DOHH2 (cell line): Measurements from ENCODE around the gene HMGCS1.

Source experiments
- H3F3A ChIP-seq: fragments of 200-600 bp; sonication (generic), shearing (Covaris generic); 2 replicates; pipeline ENCODE4 v1.6.0; 2016; ENCODE audit warnings: antibody characterized with exemption, mild to moderate bottlenecking; ENCODE audit not compliant: control insufficient read depth, insufficient read depth
- H3K27ac ChIP-seq: fragments of 200-600 bp; sonication (generic); 2 replicates; pipeline ENCODE4 v1.5.1; 2014; ENCODE audit warnings: low read depth, mild to moderate bottlenecking, low read length, moderate library complexity
- H3K27me3 ChIP-seq: fragments of 200-600 bp; sonication (generic); 2 replicates; pipeline ENCODE4 v1.6.1; 2014; ENCODE audit warnings: mild to moderate bottlenecking, low read length, mixed read lengths; ENCODE audit not compliant: control insufficient read depth
- H3K36me3 ChIP-seq: fragments of 200-600 bp; sonication (generic); 2 replicates; pipeline ENCODE4 v1.6.1; 2014; ENCODE audit warnings: mild to moderate bottlenecking, low read length, moderate library complexity, mixed read lengths; ENCODE audit not compliant: control insufficient read depth
- H3K4me1 ChIP-seq: fragments of 200-600 bp; sonication (generic); 2 replicates; pipeline ENCODE4 v1.6.1; 2014; ENCODE audit warnings: mild to moderate bottlenecking, low read length, mixed read lengths; ENCODE audit not compliant: control insufficient read depth
- H3K4me2 ChIP-seq: fragments of 200-600 bp; sonication (generic); 2 replicates; pipeline ENCODE4 v1.6.0; 2014; ENCODE audit warnings: mild to moderate bottlenecking, low read length, moderate library complexity
- H3K4me3 ChIP-seq: fragments of 200-600 bp; sonication (generic); 2 replicates; pipeline ENCODE4 v1.5.1; 2014; ENCODE audit warnings: mild to moderate bottlenecking, low read length, mixed read lengths
- H3K79me2 ChIP-seq: fragments of 200-600 bp; sonication (generic); 2 replicates; pipeline ENCODE4 v1.6.1; 2014; ENCODE audit warnings: mild to moderate bottlenecking, low read length, mixed read lengths; ENCODE audit not compliant: control insufficient read depth
- H3K9me2 ChIP-seq: fragments of 200-600 bp; sonication (generic); replicated peaks from 2 replicates; pipeline ENCODE4 v1.6.1; 2014; ENCODE audit warnings: mild to moderate bottlenecking, low read length, mixed read lengths; ENCODE audit not compliant: control insufficient read depth
- H3K9me3 ChIP-seq: fragments of 200-600 bp; sonication (generic); 2 replicates; pipeline ENCODE4 v1.6.1; 2014; ENCODE audit warnings: antibody characterized with exemption, low read length, mixed read lengths; ENCODE audit not compliant: control insufficient read depth, insufficient read depth
- H4K20me1 ChIP-seq: fragments of 200-600 bp; sonication (generic); 2 replicates; pipeline ENCODE4 v1.6.0; 2014; ENCODE audit warnings: low read depth, mild to moderate bottlenecking, antibody characterized with exemption, low read length, moderate library complexity; ENCODE audit not compliant: control insufficient read depth, insufficient read depth
- EZH2phosphoT487 ChIP-seq: fragments of 200-600 bp; sonication (generic); IDR thresholded peaks from 2 replicates; pipeline ENCODE4 v1.6.1; 2017; ENCODE audit warnings: borderline replicate concordance, mild to moderate bottlenecking, antibody characterized with exemption, low read length, moderate library complexity, mixed read lengths
- TF ChIP-seq, protein P1 (sequence below): fragments of 200-600 bp; sonication (generic); IDR thresholded peaks from one replicate; pipeline ENCODE4 v1.5.1; 2014; ENCODE audit warnings: antibody characterized with exemption, mild to moderate bottlenecking, low read depth, low read length; ENCODE audit not compliant: poor library complexity, severe bottlenecking

The HMGCS1 gene

DNA sequence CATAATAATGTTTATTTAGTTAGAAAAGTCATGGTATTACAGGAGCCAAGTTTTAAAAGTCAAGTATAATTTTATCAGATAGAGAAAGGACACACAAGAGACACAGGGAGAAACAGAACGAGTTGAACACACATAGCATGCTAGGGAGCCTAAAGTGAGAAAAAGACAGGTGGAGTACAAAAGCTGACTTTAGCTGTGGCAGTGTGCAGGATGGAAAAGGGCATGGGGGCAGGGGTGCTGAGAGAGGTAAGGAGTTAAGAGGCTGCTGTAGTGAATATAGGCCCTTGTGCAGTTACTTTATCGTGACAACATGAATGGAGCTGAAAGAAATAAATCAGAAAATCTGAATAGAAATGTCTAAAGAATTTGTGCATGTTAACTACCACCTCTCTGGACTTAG lies 18.0 kb downstream of the HMGCS1 start:
- H3K4me3 ChIP-seq = no peak overlapping the region
- H3K27me3 ChIP-seq = no peaks in the 10 kb centered on the region
- H3K9me2 ChIP-seq = no peaks in the 10 kb centered on the region
- H3K36me3 ChIP-seq = peaks cover 98% of the 10 kb centered on the region
- TF ChIP-seq, protein P1, sequence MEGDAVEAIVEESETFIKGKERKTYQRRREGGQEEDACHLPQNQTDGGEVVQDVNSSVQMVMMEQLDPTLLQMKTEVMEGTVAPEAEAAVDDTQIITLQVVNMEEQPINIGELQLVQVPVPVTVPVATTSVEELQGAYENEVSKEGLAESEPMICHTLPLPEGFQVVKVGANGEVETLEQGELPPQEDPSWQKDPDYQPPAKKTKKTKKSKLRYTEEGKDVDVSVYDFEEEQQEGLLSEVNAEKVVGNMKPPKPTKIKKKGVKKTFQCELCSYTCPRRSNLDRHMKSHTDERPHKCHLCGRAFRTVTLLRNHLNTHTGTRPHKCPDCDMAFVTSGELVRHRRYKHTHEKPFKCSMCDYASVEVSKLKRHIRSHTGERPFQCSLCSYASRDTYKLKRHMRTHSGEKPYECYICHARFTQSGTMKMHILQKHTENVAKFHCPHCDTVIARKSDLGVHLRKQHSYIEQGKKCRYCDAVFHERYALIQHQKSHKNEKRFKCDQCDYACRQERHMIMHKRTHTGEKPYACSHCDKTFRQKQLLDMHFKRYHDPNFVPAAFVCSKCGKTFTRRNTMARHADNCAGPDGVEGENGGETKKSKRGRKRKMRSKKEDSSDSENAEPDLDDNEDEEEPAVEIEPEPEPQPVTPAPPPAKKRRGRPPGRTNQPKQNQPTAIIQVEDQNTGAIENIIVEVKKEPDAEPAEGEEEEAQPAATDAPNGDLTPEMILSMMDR = no peak
- no peak for TF ChIP-seq EZH2phosphoT487
- no peaks in the 10 kb centered on the region for H3K9me3 ChIP-seq
- peaks cover 32% of the 10 kb centered on the region for H4K20me1 ChIP-seq
- no peak overlapping the region for H3K4me2 ChIP-seq
- no peaks in the 10 kb centered on the region for H3K4me1 ChIP-seq
- peaks cover 43% of the 10 kb centered on the region for H3K79me2 ChIP-seq
- peaks cover 19% of the 10 kb centered on the region for H3F3A ChIP-seq
- no peak overlapping the region for H3K27ac ChIP-seq

DNA sequence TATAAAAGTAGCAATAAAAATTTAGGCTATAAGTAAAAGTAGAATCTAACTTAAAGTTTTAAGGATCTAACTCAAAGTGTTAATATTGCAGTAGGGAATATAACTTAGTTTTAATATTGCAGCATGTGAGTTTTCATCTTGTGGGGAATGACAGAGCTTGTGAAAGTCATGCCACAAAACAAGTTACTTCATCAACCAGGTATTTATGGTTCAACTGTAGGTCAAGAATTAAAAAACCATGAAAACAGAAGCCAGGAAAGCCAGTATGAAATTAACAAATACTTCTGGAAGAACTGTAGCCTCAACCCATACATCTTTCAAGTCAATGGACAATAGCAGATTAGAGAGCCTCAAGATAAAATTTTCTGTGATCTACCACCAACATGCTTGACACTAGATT lies 19.0 kb downstream of the HMGCS1 start:
- H3K27me3 ChIP-seq = no peaks in the 10 kb centered on the region
- no peak overlapping the region for H3K27ac ChIP-seq
- no peaks in the 10 kb centered on the region for H3K4me1 ChIP-seq
- H3K4me2 ChIP-seq = no peak overlapping the region
- H3F3A ChIP-seq = peaks cover 27% of the 10 kb centered on the region
- no peak for TF ChIP-seq EZH2phosphoT487
- TF ChIP-seq, protein P1 = no peak
- peaks cover 33% of the 10 kb centered on the region for H3K79me2 ChIP-seq
- H3K9me3 ChIP-seq = no peaks in the 10 kb centered on the region
- no peaks in the 10 kb centered on the region for H3K9me2 ChIP-seq
- peaks cover 98% of the 10 kb centered on the region for H3K36me3 ChIP-seq
- H4K20me1 ChIP-seq = peaks cover 28% of the 10 kb centered on the region
- no peak overlapping the region for H3K4me3 ChIP-seq

DNA sequence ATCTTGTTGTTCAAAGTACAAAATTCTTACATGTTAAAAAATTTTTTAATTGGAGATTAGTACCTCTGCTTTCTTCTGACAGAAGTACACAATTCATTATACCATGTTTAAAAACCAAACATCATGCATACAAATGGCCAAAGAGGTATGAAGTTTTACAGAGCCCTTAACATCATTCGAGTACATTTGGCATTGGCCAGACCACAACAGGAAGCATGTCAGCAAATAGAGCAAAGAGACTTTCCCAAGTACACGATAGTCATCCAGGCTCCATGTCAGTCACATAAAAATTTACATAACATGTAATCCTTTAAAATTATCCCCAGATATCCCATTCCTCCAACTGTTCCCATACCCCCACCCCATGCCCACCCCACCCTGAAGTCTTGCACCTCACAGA lies 22.5 kb downstream of the HMGCS1 start:
- no peak overlapping the region for H3K4me2 ChIP-seq
- no peaks in the 10 kb centered on the region for H3K9me3 ChIP-seq
- TF ChIP-seq, protein P1 = no peak
- TF ChIP-seq EZH2phosphoT487 = no peak
- H3K36me3 ChIP-seq = peaks cover 85% of the 10 kb centered on the region
- no peak overlapping the region for H3K4me3 ChIP-seq
- peaks cover 16% of the 10 kb centered on the region for H4K20me1 ChIP-seq
- no peaks in the 10 kb centered on the region for H3K9me2 ChIP-seq
- no peaks in the 10 kb centered on the region for H3K4me1 ChIP-seq
- no peak overlapping the region for H3K27ac ChIP-seq
- H3F3A ChIP-seq = peaks cover 52% of the 10 kb centered on the region
- no peaks in the 10 kb centered on the region for H3K27me3 ChIP-seq
- peaks cover 8% of the 10 kb centered on the region for H3K79me2 ChIP-seq
